Raji (cell line): ENCODE results near the gene USP3.

Experiments used
- POLR2A ChIP-seq: IDR thresholded peaks from 2 replicates; pipeline ENCODE4 v1.6.1; 2011; ENCODE audit warnings: low read depth, low read length, control low read depth; ENCODE audit not compliant: insufficient read depth

USP3 gene, protein sequence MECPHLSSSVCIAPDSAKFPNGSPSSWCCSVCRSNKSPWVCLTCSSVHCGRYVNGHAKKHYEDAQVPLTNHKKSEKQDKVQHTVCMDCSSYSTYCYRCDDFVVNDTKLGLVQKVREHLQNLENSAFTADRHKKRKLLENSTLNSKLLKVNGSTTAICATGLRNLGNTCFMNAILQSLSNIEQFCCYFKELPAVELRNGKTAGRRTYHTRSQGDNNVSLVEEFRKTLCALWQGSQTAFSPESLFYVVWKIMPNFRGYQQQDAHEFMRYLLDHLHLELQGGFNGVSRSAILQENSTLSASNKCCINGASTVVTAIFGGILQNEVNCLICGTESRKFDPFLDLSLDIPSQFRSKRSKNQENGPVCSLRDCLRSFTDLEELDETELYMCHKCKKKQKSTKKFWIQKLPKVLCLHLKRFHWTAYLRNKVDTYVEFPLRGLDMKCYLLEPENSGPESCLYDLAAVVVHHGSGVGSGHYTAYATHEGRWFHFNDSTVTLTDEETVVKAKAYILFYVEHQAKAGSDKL

DNA sequence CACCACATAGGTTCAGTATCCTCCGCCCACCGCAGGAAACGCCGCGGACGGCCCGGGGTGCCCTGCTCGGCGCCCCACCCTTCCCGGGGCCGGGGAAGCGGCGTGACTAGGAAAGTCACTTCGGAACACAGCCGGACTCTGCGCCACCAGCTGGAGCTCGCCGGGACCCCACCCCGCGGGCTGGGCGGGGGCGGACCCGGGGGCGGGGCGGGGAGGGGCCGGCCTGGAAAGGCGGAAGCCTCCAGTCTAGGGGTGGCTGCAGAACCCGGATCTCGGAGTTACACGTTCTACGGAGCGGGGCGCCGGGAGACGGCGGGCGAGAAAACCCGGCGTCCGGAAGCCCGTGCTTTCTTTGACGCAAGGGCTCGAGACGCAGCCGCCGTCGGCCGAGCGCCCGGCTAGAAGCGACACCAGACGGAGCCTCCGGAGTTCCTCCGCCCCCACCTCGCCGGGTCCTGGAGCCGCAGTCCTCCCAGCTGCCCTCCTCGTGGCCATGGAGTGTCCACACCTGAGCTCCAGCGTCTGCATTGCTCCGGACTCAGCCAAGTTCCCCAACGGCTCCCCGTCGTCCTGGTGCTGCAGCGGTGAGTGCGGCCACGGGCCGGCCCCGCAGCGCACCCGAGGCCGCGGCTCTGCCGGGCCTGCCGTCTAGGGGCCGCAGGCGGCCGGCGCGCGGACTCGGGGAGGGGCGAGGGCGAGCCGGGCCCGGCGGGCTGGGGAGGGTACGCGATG, at the start of gene USP3:
Gene USP3, plus strand, starts transcription at position 347 of the 732 bp plus-strand sequence. Its CDS starts 147 bp downstream, at position 494.
- peak; percentile 75 for TF ChIP-seq POLR2A

GRCh38 chr15:63456258-63456657, 48.1 kb upstream of the USP3 start:
- TF ChIP-seq POLR2A, result no peak

GRCh38 chr15:63457379-63457778, 47.0 kb upstream of the USP3 start:
- no peak for TF ChIP-seq POLR2A

DNA sequence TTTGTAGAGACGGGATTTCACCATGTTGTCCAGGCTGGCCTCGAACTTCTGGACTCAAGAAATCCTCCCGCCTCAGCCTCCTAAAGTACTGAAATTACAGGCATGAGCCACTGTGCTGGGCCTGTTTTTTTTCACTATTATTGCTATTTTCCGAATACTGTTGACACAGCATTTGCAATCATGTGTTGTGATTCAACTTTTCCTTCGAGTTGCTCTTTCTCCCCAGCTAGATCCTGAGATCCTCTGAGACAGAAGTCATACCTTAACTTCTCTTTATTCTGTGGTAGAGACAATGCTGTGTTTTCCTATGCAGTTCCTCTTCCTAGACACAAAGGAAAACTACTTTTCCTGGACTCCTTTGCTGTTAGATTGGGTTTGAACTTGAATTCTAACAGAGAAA, 46.4 kb upstream of the USP3 start:
- no peak for TF ChIP-seq POLR2A

GRCh38 chr15:63458794-63459395, 45.5 kb upstream of the USP3 start:
- TF ChIP-seq POLR2A, result no peak

DNA sequence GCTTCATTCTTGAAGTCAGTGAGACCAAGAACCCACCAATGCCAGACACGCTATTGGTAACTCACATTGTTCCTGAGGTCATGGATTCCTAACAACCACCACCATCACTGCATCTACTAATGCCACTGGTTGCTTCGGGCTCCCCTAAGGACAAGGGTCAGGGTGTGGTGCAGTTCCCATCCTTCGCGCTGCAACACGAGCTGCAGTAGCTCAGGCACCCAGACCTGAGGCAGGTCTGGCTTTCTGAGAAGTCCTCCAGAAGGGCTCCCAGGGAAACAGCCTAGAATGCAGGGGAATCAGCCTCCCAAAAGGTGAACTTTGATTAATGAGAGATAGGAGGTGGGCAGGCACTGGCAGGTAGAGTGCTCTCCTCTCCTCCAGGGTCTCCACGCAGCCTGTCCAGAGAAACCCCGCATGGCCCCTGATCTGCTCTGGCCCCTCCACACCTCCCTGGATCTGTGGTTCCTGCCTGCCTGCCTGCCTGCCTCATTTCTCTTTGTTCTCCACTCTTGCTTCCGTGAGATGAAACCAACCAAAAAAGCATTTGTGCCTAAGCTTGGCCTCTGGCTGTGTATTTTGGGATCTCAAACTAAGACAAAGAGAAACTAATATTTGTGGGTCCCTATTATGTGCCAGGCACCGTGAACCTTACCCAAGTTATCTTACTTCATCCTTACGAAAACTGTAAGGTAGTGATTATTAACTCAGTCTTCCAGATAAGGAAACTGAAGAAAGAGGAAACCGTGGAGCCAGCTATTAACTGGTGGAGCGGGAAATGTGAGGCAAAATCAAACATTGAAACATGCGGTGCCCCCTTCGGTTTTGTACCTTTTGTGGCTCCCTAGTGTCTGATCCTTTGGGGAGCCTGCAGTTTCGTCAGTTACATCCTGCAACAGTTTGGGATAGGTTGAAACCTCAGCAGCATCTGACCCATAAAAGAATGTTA, 43.9 kb upstream of the USP3 start:
- no peak for TF ChIP-seq POLR2A

GRCh38 chr15:63461230-63461985, 43.0 kb upstream of the USP3 start:
- no peak for TF ChIP-seq POLR2A

DNA sequence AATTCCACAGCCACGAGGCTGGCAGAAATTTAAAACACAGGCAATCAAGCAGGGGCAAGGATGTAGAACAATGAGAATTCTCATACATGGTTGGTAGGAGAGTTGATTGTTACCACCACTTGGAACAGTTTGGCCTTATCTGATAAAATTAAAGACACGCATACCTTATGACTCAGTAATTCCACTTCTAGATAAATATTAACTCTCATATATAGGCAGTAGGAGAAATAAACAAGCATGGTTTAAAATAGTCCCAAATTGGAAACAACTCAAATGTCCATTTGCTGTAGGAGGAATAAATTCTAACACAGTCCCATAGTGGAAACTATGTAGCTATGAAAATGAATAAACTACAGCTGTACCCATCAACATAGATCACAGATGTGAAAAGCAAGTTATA, 42.3 kb upstream of the USP3 start:
- no peak for TF ChIP-seq POLR2A

DNA sequence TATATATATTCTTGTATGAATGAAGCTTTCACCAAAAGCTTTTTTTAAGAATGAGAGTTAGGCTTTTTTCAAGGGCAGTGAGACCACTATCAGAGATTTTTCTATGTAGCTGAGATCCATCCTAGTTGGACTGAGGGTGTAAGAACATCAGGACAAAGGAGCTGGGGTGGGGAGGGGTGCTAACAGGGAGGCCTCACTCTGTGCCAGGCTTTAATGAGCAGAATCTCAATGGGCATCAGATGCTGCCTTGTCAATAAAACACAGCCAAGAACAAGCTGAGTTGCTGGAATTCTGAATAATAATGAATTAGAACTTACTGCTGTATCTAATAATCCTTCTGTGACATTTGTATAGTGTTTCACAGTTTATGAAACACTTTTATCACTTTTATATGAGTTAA, 41.4 kb upstream of the USP3 start:
- no peak for TF ChIP-seq POLR2A

- no peak for TF ChIP-seq POLR2A
Measured at GRCh38 chr15:63463793-63464192, 40.6 kb upstream of the USP3 start.

- no peak for TF ChIP-seq POLR2A
Measured at GRCh38 chr15:63465104-63465503, 39.3 kb upstream of the USP3 start.

- TF ChIP-seq POLR2A, result no peak
Measured at GRCh38 chr15:63466378-63467192, 37.8 kb upstream of the USP3 start.

DNA sequence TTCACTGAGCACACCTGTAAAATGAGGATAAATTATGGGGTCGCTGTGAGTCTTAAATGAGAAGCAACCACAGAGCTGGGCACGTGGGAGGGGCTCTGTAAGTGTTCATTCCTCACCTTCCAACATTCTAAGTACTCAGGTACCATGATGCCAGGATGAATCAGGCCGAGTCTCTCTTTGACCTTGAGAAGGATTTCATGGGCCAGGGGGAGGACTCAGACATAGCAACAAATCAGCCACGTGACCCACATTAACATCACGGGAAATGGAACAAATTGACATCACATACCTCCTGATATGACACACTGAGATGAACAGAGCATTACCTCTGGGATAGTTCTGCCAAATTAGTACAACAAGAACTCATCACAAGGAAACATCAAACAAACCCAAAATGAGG, 35.2 kb upstream of the USP3 start:
- TF ChIP-seq POLR2A, result no peak

DNA sequence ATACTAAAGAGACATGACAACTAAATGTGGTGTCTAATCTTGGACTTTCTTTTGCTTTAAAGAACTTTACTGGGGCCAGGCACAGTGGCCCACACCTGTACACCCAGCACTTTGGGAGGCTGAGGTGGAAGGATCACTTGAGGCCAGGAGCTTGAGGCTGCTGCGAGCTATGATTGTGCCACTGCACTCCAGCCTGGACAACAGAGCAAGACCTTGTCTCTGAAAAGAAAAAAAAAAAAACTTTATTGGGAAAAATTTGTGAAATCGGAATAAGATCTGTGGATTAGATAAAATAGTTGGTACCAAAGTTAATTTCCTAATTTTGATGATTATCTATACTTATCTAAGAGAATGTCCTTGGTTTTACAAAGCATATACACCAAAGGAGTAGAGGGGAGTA, 34.4 kb upstream of the USP3 start:
- TF ChIP-seq POLR2A, result no peak
